ENCODE data around the gene PLCH1.
"Not testable (repeated sequence)": the region's sequence is repeated elsewhere in the genome, so short reads cannot be mapped to it uniquely, and the experiment has no call there.

The PLCH1 gene

GRCh38 chr3:155639462-155640055 lies 105.3 kb downstream of the PLCH1 start:
- H3F3A ChIP-seq (ENCODE audit: insufficient read depth, low read length), result no peaks in the 10 kb centered on the region
- no peaks in the 10 kb centered on the region for H3K9me2 ChIP-seq (ENCODE audit: low read depth, low read length)
- H3K27me3 ChIP-seq (ENCODE audit: insufficient read depth, low read length), result no peaks in the 10 kb centered on the region
- H2AFZ ChIP-seq (ENCODE audit: low read length), result no peak overlapping the region
- no peaks in the 10 kb centered on the region for H3K4me1 ChIP-seq (ENCODE audit: insufficient read depth, low read length, severe bottlenecking)
- no peaks in the 10 kb centered on the region for H3K36me3 ChIP-seq (ENCODE audit: insufficient read depth, low read length)
- H3K9ac ChIP-seq (ENCODE audit: low read length), result no peak overlapping the region
- no peak for TF ChIP-seq EZH2 (IDR thresholded peaks at IDR 0.05; ENCODE audit: borderline replicate concordance, low read length)
- TF ChIP-seq CTCF (IDR thresholded peaks at IDR 0.05; ENCODE audit: low read length), result no peak
- H3K79me2 ChIP-seq (ENCODE audit: insufficient read depth, low read length), result no peaks in the 10 kb centered on the region
- H3K4me2 ChIP-seq (ENCODE audit: low read length), result no peak overlapping the region
- no peaks in the 10 kb centered on the region for H4K20me1 ChIP-seq (ENCODE audit: insufficient read depth, low read length)
- H3K27ac ChIP-seq (ENCODE audit: low read depth, low read length, poor library complexity, severe bottlenecking), result no peak overlapping the region
- H3K4me3 ChIP-seq (ENCODE audit: low read depth, low read length, poor library complexity, severe bottlenecking), result no peak overlapping the region
- no peaks in the 10 kb centered on the region for H3K9me3 ChIP-seq (ENCODE audit: low read length)

- H3K9me3 ChIP-seq (ENCODE audit: low read length); H3K9me2 ChIP-seq (ENCODE audit: low read depth, low read length); H3K4me2 ChIP-seq (ENCODE audit: low read length); H3K4me1 ChIP-seq (ENCODE audit: insufficient read depth, low read length, severe bottlenecking); H3K4me3 ChIP-seq (ENCODE audit: low read depth, low read length, poor library complexity, severe bottlenecking); H2AFZ ChIP-seq (ENCODE audit: low read length); H3K27ac ChIP-seq (ENCODE audit: low read depth, low read length, poor library complexity, severe bottlenecking); H3K36me3 ChIP-seq (ENCODE audit: insufficient read depth, low read length); H3K9ac ChIP-seq (ENCODE audit: low read length); H3F3A ChIP-seq (ENCODE audit: insufficient read depth, low read length); H3K27me3 ChIP-seq (ENCODE audit: insufficient read depth, low read length); H3K79me2 ChIP-seq (ENCODE audit: insufficient read depth, low read length); H4K20me1 ChIP-seq (ENCODE audit: insufficient read depth, low read length): not testable (repeated sequence)
Observed at GRCh38 chr3:155638461-155638860, 106.4 kb downstream of the PLCH1 start.

DNA sequence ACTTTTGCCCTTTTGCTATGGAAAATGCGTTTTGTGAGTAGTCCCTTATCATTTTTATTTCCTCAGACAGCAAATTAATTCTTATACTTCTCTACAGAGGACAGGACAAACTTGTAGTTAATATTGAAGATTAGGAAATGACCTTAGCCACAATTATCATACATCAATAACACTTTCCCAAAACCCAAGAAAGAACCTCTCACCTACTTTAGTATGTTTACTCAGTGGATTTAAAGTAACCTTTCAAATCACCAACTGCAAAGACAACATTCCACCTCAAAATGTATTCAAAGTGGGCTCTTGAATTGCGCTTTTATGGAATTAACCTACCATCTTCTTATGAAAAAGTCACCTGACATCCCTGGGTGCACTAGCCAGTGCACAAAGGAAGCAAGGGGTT lies 107.3 kb downstream of the PLCH1 start:
- Histone ChIP-seq H3K9me2 (ENCODE audit: low read depth, low read length) (no peaks in the 10 kb centered on the region), H3K4me1 (ENCODE audit: insufficient read depth, low read length, severe bottlenecking) (no peaks in the 10 kb centered on the region), H2AFZ (ENCODE audit: low read length) (no peak overlapping the region), H3K27ac (ENCODE audit: low read depth, low read length, poor library complexity, severe bottlenecking) (no peak overlapping the region), H4K20me1 (ENCODE audit: insufficient read depth, low read length) (no peaks in the 10 kb centered on the region), H3K79me2 (ENCODE audit: insufficient read depth, low read length) (no peaks in the 10 kb centered on the region), H3K36me3 (ENCODE audit: insufficient read depth, low read length) (no peaks in the 10 kb centered on the region), H3K9ac (ENCODE audit: low read length) (no peak overlapping the region), H3F3A (ENCODE audit: insufficient read depth, low read length) (no peaks in the 10 kb centered on the region), H3K4me3 (ENCODE audit: low read depth, low read length, poor library complexity, severe bottlenecking) (no peak overlapping the region), H3K4me2 (ENCODE audit: low read length) (no peak overlapping the region), H3K27me3 (ENCODE audit: insufficient read depth, low read length) (no peaks in the 10 kb centered on the region), H3K9me3 (ENCODE audit: low read length) (no peaks in the 10 kb centered on the region)
- TF ChIP-seq EZH2 (IDR thresholded peaks at IDR 0.05; ENCODE audit: borderline replicate concordance, low read length) (no peak), CTCF (IDR thresholded peaks at IDR 0.05; ENCODE audit: low read length) (no peak)

DNA sequence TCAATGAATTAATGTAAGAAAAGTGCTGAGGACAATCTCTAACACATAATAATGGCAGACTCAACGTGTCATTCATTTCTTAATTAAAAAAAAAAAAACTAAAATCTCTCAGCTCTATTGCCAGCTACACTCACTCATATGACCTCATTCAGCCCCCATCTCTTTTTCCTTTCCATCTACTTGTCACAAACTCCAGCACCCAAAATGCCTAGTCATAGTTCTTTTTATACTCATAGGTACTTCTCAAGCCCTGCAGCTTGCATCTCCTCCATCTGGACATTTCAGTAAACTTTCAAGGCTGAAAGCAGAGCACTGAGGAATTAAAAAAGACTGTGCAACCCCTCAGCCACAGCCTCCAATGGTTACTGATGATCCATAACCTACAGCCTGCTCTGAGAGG lies 109.8 kb downstream of the PLCH1 start:
- no peaks in the 10 kb centered on the region for H3K4me1 ChIP-seq (ENCODE audit: insufficient read depth, low read length, severe bottlenecking)
- no peak overlapping the region for H3K27ac ChIP-seq (ENCODE audit: low read depth, low read length, poor library complexity, severe bottlenecking)
- H4K20me1 ChIP-seq (ENCODE audit: insufficient read depth, low read length), result no peaks in the 10 kb centered on the region
- H3K4me2 ChIP-seq (ENCODE audit: low read length), result no peak overlapping the region
- no peak overlapping the region for H3K9ac ChIP-seq (ENCODE audit: low read length)
- H3K9me3 ChIP-seq (ENCODE audit: low read length), result no peaks in the 10 kb centered on the region
- no peak overlapping the region for H3K4me3 ChIP-seq (ENCODE audit: low read depth, low read length, poor library complexity, severe bottlenecking)
- H3K79me2 ChIP-seq (ENCODE audit: insufficient read depth, low read length), result no peaks in the 10 kb centered on the region
- H2AFZ ChIP-seq (ENCODE audit: low read length), result no peak overlapping the region
- no peaks in the 10 kb centered on the region for H3K27me3 ChIP-seq (ENCODE audit: insufficient read depth, low read length)
- no peaks in the 10 kb centered on the region for H3F3A ChIP-seq (ENCODE audit: insufficient read depth, low read length)
- H3K36me3 ChIP-seq (ENCODE audit: insufficient read depth, low read length), result no peaks in the 10 kb centered on the region
- no peak for TF ChIP-seq CTCF (IDR thresholded peaks at IDR 0.05; ENCODE audit: low read length)
- TF ChIP-seq EZH2 (IDR thresholded peaks at IDR 0.05; ENCODE audit: borderline replicate concordance, low read length), result no peak
- no peaks in the 10 kb centered on the region for H3K9me2 ChIP-seq (ENCODE audit: low read depth, low read length)
